IMR-90 (cell line): Measurements from ENCODE around the gene ALOXE3.

Experiments used
- BHLHE40 ChIP-seq: fragments of 150-350 bp; IDR thresholded peaks from 2 replicates; pipeline ENCODE4 v1.6.1; 2016; ENCODE audit warnings: mild to moderate bottlenecking, low read depth, low read length
- CTCF ChIP-seq: conservative IDR thresholded peaks from 2 replicates; pipeline ENCODE4 v1.5.1; 2012; ENCODE audit warnings: mild to moderate bottlenecking, low read depth, low read length, improper control_type of control experiment
- FOS ChIP-seq: fragments of 150-350 bp; IDR thresholded peaks from 2 replicates; pipeline ENCODE4 v1.6.1; 2016; ENCODE audit warnings: low read depth, low read length
- POLR2A ChIP-seq: IDR thresholded peaks from 2 replicates; pipeline ENCODE4 v1.6.1; 2012; ENCODE audit warnings: mild to moderate bottlenecking, low read depth, low read length

DNA sequence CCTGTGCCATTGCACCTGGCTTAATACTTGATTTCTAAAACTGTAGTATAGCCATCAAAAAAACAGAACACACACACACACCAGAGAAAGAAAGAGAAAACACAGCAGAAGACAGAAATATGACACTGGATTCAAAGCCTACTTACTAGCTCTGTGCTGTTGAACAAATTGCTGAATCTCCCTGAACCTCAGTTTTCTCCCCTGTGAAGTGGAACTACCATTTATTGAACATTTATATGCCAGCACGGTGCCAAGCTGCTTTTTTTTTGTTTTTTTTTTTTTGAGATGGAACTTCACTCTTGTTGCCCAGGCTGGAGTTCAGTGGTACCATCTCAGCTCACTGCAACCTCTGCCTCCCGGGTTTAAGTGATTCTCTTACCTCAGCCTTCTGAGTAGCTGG, 17.6 kb downstream of the ALOXE3 start:
- TF ChIP-seq CTCF (no peak), POLR2A (no peak), BHLHE40 (no peak), FOS (no peak)
